NCI-H2227 treated with DMSO at 0.1 percent for 48 hours (cell line): Measurements from ENCODE around the gene NACC2.
"Not testable (repeated sequence)": the region's sequence is repeated elsewhere in the genome, so short reads cannot be mapped to it uniquely, and the experiment has no call there.

Source experiments
- DNase-seq: peaks from one replicate; lab custom pipeline; 2025; lab: John Stamatoyannopoulos, UW

Gene NACC2

GRCh38 chr9:136110082-136111061 is 15.3 kb upstream of the NACC2 start:
- no peak for DNase-seq

- DNase-seq: peak; percentile 77
Measured at GRCh38 chr9:136109351-136110081, 14.4 kb upstream of the NACC2 start.

GRCh38 chr9:136108648-136109266 is 13.7 kb upstream of the NACC2 start:
- DNase-seq: no peak

- DNase-seq: no peak
Measured at GRCh38 chr9:136107953-136108647, 13.0 kb upstream of the NACC2 start.

- no peak for DNase-seq
Measured at GRCh38 chr9:136107155-136107952, 12.3 kb upstream of the NACC2 start.

GRCh38 chr9:136105398-136106135 is 10.5 kb upstream of the NACC2 start:
- DNase-seq: no peak

GRCh38 chr9:136104916-136105315 is 9.8 kb upstream of the NACC2 start:
- no peak for DNase-seq

GRCh38 chr9:136104488-136104800 is 9.4 kb upstream of the NACC2 start:
- DNase-seq: no peak

GRCh38 chr9:136103651-136104487 is 8.8 kb upstream of the NACC2 start:
- no peak for DNase-seq

- DNase-seq: not testable (repeated sequence)
Measured at GRCh38 chr9:136101615-136102074, 6.6 kb upstream of the NACC2 start.

- no peak for DNase-seq
Measured at GRCh38 chr9:136100700-136101614, 5.9 kb upstream of the NACC2 start.

GRCh38 chr9:136099542-136099941 is 4.5 kb upstream of the NACC2 start:
- no peak for DNase-seq

GRCh38 chr9:136098844-136099243 is 3.8 kb upstream of the NACC2 start:
- no peak for DNase-seq

GRCh38 chr9:136098210-136098609 is 3.1 kb upstream of the NACC2 start:
- no peak for DNase-seq

- DNase-seq: no peak
Measured at GRCh38 chr9:136096505-136097001, 1.5 kb upstream of the NACC2 start.

GRCh38 chr9:136093995-136094881 is 851 bp downstream of the NACC2 start:
- no peak for DNase-seq

- DNase-seq: no peak
Measured at GRCh38 chr9:136093346-136093986, 1.6 kb downstream of the NACC2 start.
